ENCODE data around the gene SHC1.
"Not testable (repeated sequence)": the region's sequence is repeated elsewhere in the genome, so short reads cannot be mapped to it uniquely, and the experiment has no call there.

SHC1 gene

GRCh38 chr1:154992721-154993571 lies 22.4 kb upstream of the SHC1 start:
- TF ChIP-seq CTCF (IDR thresholded peaks at IDR 0.05; ENCODE audit: low read depth, low read length) = peak; percentile 16
- DNase-seq (ENCODE audit: extremely low read depth, low read depth) = no peak

- TF ChIP-seq CTCF (IDR thresholded peaks at IDR 0.05; ENCODE audit: low read depth, low read length) = no peak
These were observed 19.7 kb upstream of the SHC1 start for GRCh38 chr1:154990276-154990675.

GRCh38 chr1:154989195-154989860 lies 18.8 kb upstream of the SHC1 start:
- no peak for TF ChIP-seq CTCF (IDR thresholded peaks at IDR 0.05; ENCODE audit: low read depth, low read length)
- DNase-seq (ENCODE audit: extremely low read depth, low read depth) = no peak

More at GRCh38 chr1:154990276-154990675, 19.7 kb upstream of the SHC1 start:
- no peak for DNase-seq (ENCODE audit: extremely low read depth, low read depth)

- DNase-seq (ENCODE audit: extremely low read depth, low read depth) = no peak
- no peak for TF ChIP-seq CTCF (IDR thresholded peaks at IDR 0.05; ENCODE audit: low read depth, low read length)
These were observed 17.8 kb upstream of the SHC1 start for GRCh38 chr1:154988058-154988954.

- no peak for TF ChIP-seq CTCF (IDR thresholded peaks at IDR 0.05; ENCODE audit: low read depth, low read length)
- DNase-seq (ENCODE audit: extremely low read depth, low read depth) = no peak
These were observed 16.8 kb upstream of the SHC1 start for GRCh38 chr1:154987326-154987725.

- DNase-seq (ENCODE audit: extremely low read depth, low read depth) = not testable (repeated sequence)
These were observed 16.2 kb upstream of the SHC1 start for GRCh38 chr1:154986736-154987135.

- no peak for DNase-seq (ENCODE audit: extremely low read depth, low read depth)
- TF ChIP-seq CTCF (IDR thresholded peaks at IDR 0.05; ENCODE audit: low read depth, low read length) = no peak
These were observed 13.4 kb upstream of the SHC1 start for GRCh38 chr1:154983776-154984466.
